Fibroblast of skin of back (primary cell): ENCODE measurements around the gene MYO3A.

Experiments
- DNase-seq: peaks from one replicate; pipeline ENCODE4 v3.0.0-alpha.2; 2013

The MYO3A gene

DNA sequence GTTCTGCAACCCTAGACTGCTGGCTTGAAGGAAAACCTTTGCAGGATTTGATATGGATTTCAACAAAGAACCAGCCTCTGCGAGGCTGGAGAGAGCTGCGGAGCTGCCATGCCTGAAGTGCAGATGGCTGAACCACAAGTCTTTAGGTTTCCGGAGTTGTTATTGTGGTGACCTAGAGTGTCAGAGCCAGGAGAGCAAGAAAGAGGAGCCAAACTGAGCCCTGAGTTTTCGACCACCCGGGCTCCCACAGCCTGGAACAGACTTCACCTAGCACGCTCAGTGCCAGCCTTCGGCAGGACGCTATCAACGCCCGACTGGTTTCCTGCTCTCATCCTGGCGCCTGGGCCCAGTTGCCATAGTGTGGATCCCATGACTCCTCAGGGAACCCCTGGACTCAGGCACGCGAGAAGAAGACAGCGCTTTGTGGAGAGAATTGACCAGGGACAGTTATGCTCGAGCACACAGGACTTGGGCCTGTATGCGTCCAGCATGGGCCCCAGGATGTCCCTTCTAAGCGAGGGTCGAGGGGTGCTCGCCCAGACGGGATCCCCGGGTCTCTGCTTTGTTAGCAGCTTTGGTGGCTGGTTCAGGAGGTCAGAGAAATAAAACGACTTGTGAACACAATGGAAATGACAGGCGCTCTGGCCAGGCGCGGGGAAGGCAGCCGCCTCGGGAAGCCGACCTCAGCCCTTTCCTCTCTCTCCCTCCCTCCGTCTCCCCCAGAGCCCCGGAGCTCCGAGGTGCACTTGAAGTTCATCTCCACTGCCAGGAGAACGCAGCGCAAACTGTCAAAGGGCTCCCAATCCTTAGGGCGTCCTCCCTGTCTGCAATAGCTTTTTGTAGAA is 280.7 kb downstream of the MYO3A start:
- no peak for DNase-seq

DNA sequence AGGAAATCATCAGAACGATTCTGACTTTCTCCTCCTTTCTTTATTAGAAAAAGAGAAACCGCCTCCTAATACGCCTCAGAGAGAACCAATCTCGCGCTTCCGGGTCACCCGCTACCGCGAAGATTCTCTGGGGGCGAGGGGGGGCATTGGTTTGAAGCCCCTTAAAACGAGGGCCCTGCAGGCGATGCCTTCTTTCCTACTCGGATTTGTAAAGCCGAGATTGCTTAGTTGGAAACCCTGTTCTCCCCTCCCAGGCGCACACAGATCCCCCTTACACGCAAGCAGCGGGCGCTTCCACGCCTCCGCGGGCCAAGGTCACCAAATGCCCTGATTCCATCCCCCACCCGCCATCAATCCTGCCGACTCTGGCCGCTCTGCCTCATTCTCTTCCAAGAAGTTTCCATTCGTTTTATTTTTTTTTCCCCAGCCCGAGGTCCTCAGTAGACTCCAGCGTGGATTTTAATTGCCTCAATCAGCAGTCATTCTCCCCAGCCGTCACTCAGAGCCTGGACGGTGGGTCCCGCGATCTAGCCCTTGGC is 281.4 kb downstream of the MYO3A start:
- DNase-seq, result no peak

DNA sequence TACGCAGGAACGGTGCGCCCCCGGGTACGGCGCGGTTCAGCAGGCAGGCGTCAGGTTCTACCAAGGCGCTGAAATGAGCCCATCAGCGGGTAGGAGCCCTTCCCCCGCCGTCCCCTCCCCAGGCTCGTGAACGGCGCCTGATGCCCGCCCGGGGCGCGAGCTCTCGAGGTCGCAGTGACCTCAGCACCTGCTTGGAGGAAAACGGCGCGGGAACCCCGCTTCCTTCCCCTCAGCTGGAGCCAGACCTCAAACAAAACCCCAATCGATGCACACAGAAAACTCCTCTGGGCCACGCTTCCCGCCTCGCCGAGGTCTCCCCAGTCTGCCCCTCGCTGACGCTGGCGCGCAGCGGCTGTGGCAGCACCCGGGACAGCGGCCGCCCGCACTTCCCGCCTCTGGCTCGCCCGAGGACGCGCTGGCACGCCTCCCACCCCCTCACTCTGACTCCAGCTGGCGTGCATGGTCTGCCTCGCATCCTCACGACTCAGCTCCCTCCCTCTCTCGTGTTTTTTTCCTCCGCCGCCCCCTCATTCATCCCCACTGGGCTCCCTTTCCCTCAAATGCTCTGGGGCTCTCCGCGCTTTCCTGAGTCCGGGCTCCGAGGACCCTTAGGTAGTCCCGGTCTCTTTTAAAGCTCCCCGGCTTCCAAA is 282.0 kb downstream of the MYO3A start:
- DNase-seq, result no peak

DNA sequence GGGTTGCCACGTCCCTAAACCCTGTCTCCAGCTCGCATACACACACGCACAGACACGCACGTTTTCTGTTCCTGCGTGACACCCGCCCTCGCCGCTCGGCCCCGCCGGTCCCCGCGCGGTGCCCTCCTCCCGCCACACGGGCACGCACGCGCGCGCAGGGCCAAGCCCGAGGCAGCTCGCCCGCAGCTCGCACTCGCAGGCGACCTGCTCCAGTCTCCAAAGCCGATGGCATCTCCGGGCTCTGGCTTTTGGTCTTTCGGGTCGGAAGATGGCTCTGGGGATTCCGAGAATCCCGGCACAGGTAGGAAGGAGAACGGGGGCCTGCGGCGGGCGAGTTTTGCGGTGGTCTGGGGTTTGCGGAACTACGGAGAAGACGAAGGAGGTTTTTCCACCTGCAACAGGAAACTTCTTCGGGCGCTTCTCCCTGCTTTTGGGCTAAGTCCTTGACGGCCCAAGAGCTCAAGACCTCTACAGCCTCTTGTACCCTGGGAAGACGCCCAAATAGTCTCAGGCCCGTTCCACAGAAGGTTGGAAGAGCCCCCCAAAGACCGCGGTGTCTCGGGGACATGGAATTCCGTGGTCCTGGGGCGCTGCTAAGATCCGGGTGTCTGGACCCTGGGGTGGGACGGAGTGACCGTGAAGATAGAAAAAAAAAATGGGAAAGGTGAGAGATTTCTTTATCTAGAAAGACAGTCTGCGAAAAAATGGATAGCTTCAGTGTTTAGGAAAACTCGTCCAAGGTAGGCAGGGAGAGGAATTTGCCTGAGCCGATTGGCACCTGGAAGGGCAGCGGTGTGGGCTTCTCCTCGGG is 282.8 kb downstream of the MYO3A start, which contains the start of gene GAD2:
TSS of gene GAD2 (plus strand) at position 190 of the 811 bp plus-strand sequence. CDS start at position 226, 36 bp downstream.
- DNase-seq, result no peak

DNA sequence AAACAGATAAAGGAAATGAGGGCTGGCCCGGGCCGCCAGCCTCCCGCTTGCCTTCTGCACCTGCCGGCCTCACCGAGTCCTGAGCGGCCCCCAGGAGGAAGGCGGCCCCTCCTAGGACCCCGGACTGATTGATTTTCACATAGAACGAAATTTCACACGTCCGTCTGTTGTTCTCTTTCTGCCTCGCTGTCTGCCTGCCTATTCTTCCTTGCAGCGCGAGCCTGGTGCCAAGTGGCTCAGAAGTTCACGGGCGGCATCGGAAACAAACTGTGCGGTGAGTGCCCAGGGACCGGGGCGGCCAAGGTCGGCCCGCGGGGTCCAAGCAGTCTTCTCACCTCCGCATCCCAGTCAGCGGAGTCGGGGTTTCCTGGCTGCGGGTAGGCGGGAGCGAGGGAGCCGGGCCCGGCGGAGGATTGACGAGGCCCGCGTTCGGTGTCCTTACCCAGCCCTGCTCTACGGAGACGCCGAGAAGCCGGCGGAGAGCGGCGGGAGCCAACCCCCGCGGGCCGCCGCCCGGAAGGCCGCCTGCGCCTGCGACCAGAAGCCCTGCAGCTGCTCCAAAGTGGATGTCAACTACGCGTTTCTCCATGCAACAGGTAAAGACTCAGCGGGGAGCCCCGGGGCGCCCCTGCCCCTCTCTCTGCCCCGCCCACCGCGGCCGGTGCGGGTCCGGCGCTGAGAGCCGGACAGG is 283.5 kb downstream of the MYO3A start:
- DNase-seq, result no peak

DNA sequence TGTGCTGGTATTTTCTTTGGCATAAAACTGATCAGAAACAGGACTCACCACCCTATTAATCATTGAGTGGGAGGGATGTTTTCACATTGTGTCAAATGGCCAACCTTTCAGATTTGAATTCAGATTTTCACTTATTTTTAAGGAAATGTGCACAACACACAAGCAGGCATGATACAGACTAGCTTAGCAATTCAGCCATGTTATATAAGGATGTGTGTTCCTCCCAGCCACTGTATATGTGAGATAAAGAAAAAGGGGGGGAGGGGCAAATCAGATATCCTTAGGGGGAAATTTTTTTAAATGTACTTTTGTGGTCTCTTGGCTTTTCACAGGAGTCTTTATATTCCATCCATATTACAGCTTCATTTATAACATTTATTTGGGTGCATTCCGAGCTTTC is 285.6 kb downstream of the MYO3A start:
- no peak for DNase-seq

DNA sequence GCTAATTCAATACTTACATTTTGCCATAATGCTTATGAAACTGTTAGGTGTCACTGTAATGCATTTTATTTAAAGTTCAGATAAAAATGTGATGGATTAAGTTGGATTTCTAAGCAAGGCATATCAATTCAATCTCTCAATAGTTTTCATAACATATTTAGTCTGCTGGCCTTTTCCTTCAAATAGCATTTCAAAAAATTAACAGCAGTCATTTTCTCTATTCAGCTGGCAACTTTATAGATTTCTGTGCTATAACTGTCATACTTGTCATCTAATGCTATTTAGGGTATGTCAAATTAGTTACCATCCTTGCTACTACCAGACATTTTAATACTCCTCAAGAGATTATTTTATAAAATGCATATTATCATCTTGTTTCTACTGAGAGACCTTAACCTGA is 286.9 kb downstream of the MYO3A start:
- DNase-seq, result no peak

DNA sequence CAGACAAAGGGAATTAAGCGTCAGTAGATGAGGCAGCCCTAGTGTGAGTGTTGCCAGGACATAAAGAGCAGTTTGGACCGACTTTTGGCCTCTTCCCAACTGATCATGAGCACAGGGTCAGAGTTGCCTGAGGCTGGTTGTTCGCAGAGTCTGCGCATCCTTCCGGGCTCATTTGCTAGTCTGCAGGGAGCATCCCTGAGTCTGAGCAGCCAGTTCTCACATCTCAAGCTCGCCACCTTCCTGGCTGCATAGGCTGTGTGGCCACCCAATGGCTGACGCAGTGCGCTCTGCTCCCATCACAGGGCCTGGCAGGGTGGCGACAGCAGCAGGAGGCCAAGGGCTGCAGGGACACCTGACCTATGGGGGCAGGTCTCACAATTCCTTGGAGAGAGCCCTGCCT is 287.5 kb downstream of the MYO3A start:
- no peak for DNase-seq

DNA sequence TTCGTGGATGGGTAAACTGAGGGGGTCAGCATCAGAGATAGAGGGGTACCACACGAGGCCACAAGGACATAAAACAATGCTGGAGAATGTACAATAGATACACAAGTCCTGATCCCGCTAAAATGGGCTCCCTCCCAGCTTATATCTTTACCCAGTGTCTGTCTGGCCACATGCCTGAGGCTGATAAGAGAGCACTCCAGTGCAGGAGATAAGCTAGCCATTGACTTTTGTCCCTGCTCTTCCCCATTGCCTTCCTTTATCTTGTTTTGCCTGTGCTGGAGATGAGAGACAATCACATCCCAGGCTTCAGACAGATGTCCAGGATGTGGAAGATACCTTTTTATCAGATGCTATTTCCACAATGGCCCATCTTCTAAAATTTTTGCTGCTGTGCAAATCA is 288.5 kb downstream of the MYO3A start:
- DNase-seq, result no peak

DNA sequence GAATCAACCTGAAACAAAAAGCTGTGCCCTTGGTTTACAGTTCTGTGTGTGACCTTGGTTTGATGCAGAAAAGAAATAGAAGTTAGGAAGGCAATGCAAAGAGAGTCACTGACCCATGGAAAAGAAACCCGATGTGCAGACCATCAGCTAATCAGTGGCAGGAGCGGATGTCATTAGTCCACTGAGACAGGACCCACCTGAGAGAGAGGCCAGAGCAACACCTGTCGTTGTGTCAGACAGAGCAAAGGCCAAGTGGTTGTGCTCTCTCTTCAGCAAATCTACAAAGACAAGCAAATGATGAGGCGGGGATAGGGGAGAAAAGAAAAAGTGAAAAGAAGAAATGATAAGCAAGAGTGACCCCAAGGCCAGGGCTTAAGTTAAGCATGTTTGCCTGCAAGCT is 291.3 kb downstream of the MYO3A start:
- DNase-seq, result no peak

DNA sequence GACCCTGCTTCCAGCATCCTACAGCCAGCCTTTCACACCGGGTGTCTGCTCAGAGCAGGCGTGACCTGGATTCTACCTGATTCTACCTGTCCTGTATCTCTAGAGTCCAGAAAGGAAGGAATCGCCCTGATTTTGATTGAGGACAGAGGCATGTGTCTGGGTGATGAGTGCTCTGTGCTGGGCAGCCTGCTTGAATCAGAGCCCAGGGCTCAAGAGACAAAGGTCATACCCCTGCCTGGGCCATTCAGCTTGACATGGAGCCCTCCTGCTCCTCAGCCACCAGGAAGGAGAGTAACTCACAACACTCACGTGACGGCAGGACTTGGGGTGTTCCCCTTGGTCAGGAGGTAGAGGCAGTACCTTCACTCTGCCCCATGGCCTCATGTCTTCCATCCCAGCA is 293.8 kb downstream of the MYO3A start:
- DNase-seq, result no peak

DNA sequence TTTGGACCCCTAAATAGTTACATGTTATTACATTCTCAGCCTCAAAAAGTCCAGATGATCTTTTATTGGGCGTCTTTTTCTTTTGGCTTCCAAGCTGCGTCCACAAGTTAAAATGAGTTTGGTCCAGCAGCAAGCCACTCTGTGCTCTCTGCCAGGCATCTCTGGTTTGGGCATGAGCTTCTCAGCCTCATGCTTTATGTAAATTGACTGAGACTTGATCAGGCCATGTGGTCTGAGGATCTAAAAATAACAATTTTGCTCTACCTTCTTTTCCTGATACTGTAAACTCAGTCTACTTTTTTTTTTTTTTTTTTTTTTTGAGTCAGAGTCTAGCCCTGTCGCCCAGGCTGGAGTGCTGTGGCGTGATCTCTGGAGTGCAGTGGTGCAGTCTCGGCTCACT is 298.1 kb downstream of the MYO3A start:
- no peak for DNase-seq

DNA sequence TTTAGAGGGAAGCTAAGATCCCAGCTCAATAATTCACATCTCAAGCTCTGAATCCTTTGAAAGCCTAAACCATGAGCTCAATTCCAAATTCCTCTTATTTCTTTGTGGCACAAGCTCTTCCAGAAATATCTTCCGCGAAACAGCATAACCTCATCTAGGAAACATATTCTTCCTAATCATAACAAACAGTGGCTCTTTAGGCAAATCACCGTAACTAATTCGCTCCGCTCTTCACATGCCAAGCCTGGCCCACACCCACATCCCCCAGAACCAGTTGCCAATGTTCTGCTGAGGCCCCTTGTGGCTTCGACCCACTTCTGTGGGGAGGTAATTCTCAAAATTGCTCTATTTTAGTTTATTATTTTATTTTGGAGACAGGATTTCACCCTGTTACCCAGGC is 301.7 kb downstream of the MYO3A start:
- no peak for DNase-seq

DNA sequence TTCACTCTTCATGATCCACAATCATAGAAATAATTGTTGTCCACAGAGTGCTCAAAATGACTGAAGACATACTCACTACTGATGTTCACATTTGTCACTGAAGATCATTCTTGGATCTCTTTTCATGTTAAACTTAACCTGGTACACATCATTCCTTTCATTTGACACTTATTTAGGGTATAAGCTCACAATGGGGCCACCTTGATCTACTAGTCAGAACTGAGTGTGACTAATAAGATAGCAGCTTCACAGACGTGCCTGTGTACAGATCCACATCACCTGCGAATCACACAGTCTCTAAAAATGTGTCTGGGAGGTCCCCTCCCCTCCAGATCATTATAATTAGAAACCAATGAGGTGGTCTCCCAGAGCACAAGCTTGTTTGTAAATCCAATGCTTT is 304.3 kb downstream of the MYO3A start:
- no peak for DNase-seq

DNA sequence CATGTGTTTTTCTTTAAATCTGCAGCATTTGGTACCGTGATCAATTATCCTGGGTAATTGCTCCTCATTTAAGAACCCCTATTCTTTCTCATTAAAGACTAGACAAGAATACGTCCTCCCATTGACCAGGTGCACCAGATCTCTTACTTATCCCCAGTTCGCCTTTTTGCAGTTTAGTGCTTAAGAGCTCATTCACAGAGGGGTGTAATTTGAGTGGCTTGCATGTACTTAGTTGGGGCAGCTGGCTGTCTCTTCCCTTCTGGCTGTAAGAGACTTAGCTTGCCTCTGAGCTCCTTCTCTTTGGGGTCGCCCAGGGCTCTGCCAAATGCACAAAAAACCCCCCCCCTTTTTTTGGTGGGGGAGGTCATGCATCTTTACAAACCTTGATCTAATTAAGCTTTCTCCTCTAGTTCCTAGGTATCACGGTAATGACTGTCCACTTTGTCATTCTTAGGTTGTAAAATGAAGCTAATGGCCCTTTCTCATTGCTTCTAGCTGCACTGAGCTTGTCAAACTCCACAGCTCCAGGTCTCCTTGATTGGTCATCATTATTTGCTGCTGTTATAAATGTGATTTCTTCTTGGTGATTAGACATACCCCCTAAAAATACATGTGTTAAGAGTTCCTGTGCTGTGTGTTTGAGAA is 308.8 kb downstream of the MYO3A start:
- no peak for DNase-seq

DNA sequence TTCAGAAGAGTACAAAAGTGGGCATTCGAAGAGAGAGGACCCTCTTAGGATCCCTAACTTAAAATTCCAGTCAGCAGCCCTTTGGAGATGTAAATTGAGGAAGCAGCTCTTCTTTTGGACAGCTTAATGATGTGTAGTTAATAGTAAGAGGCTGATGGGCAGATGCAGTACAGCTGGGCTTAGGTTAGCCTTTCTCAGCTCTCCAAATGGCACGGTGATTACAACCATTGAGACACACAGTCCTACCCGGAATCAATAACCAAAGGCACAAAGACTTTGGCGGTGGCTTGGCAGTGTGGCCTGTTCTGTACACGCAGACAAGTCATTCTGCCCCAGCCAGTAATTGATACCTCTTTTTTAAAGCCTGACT is 309.3 kb downstream of the MYO3A start:
- no peak for DNase-seq

DNA sequence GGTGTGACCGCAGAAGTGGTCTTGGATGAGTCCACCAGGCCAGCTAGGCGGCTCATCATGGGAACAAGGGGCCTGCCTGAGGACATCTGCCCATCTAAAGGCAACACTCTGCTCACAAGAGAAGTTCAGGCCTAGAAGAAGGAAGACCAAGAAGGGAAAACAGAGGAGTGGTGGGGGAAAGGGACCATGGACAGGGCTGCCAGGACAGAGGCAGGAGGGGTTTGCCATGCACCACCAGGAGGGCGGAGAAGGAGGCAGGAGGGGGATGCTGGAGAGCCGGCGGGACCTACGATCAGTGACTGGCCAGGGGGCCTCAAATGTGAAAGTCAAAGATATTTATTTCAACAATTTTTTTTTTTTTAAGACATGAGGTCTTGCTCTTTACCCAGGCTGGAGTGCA is 315.7 kb downstream of the MYO3A start:
- DNase-seq, result no peak

DNA sequence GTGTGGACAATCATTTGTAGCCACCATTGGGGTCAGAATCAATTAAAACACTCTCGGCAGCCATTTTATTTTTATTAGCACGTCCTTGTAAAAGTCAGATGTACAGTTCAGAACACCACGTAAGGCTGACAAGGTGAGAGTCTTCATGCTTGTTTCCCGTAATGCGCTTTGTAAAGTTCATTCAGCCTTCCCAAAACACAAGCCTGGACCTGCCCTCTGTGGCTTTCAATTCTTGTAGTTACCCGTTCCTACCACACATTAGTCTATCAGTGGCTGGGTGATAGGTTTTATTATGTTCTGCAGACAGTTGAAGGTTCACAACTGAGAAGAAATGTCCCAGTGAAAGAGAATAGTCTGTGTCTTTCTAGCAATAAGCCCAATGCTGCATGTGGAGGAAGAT is 317.9 kb downstream of the MYO3A start:
- DNase-seq, result no peak

DNA sequence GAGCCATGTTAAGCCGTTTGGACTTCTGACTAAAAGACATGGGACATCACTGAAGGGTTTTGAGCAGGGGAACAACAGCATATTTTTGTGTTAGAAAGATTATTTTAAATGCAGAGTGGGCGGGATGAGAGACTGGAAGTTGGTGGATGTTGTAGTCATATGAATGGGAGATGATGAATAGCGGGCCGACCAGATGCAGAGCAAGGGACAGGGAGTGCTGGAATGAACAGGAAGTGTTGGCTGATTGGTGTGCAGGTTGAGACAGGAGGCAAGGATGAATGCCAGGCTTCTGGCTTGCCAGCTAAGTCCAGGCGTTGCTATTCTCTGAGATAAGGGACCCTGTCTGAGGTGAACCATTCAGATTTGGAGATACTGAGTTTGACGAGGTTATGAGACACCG is 320.6 kb downstream of the MYO3A start:
- no peak for DNase-seq

DNA sequence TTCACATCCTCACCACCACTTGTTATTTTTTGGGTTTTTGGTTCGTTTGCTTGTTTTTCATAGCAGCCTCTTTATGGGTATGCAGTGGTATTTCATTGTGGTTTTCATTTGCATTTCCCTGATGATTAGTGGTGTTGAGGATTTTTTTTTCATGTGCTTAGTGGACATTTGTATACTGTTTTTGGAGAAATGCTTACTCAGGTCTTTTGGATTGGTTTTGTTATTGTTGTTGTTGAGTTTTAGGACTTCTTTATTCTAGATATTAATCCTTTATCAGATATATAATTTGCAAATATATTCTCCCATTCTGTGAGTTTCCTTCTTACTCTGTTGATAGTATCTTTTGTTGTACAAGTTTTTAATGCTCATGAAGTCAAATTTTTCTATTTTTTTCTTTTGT is 325.3 kb downstream of the MYO3A start:
- no peak for DNase-seq
